Measurements from ENCODE around the gene GHSR. TPM values are rescaled to one million over a fixed set of nuclear protein-coding genes. Genes with fewer than 3 reads are reported as not detected.

Gene GHSR
- total and polyA plus RNA-seq, 4 donors = not detected

DNA sequence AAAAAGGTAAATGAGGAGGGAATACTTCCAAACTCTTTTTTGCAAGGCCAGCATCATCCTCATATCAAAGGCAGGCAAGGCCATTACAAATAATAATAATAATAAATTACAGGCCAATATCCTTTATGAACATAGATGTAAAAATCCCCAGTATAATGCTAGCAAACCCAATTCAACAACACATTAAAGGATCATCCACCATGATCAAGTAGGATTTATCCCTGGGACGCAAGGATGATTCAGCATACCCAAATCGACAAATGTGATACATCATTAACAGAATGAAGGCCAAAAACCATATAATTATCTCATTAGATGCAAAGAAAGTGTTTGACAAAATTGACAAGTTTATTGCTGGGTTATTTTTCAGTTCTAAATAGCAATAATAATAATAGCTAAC, 53.6 kb downstream of the GHSR start:
- H3K36me3 ChIP-seq (ENCODE audit: control insufficient read depth in 4 of 4, insufficient read depth in 3 of 4, low read depth in 1 of 4, low read length in 3 of 4) = peaks cover 7 to 14% (median 9%) of the 10 kb centered on the region in 4 donors
- TF ChIP-seq TAF1 (conservative IDR thresholded peaks at IDR 0.05) (no peak), RAD21 (IDR thresholded peaks at IDR 0.05) (no peak), FOXA2 (IDR thresholded peaks at IDR 0.05) (no peak), GABPA (IDR thresholded peaks at IDR 0.05 in 1 of 2, conservative IDR thresholded peaks at IDR 0.05 in 1 of 2) (no peak), REST (IDR thresholded peaks at IDR 0.05) (no peak), CTCF (IDR thresholded peaks at IDR 0.05; ENCODE audit: low read depth, low read length, missing input control) (no peak), YY1 (IDR thresholded peaks at IDR 0.05) (no peak), ATF3 (IDR thresholded peaks at IDR 0.05) (no peak), SP1 (IDR thresholded peaks at IDR 0.05) (no peak), RXRA (IDR thresholded peaks at IDR 0.05) (no peak), EGR1 (IDR thresholded peaks at IDR 0.05; ENCODE audit: low read depth in 2 of 2) (no peak), FOXA1 (IDR thresholded peaks at IDR 0.05) (no peak), JUND (IDR thresholded peaks at IDR 0.05) (no peak), NR2F2 (IDR thresholded peaks at IDR 0.05) (no peak), HNF4G (IDR thresholded peaks at IDR 0.05) (no peak), HNF4A (conservative IDR thresholded peaks at IDR 0.05) (no peak)
- TF ChIP-seq, protein P1, sequence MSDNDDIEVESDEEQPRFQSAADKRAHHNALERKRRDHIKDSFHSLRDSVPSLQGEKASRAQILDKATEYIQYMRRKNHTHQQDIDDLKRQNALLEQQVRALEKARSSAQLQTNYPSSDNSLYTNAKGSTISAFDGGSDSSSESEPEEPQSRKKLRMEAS (IDR thresholded peaks at IDR 0.05) = no peak
- TF ChIP-seq, protein P2, sequence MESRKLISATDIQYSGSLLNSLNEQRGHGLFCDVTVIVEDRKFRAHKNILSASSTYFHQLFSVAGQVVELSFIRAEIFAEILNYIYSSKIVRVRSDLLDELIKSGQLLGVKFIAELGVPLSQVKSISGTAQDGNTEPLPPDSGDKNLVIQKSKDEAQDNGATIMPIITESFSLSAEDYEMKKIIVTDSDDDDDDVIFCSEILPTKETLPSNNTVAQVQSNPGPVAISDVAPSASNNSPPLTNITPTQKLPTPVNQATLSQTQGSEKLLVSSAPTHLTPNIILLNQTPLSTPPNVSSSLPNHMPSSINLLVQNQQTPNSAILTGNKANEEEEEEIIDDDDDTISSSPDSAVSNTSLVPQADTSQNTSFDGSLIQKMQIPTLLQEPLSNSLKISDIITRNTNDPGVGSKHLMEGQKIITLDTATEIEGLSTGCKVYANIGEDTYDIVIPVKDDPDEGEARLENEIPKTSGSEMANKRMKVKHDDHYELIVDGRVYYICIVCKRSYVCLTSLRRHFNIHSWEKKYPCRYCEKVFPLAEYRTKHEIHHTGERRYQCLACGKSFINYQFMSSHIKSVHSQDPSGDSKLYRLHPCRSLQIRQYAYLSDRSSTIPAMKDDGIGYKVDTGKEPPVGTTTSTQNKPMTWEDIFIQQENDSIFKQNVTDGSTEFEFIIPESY (IDR thresholded peaks at IDR 0.05) = no peak
- H3K9me3 ChIP-seq (ENCODE audit: control insufficient read depth in 4 of 4, low read length in 3 of 4) = no peaks in the 10 kb centered on the region
- H3K9ac ChIP-seq (ENCODE audit: low read depth in 1 of 2, low read length in 2 of 2) = no peak overlapping the region
- DNase-seq (ENCODE audit: low spot score) = no peak
- no peaks in the 10 kb centered on the region for H3K27me3 ChIP-seq (ENCODE audit: control insufficient read depth in 4 of 4, insufficient read depth in 4 of 4, low read length in 3 of 4)
- no peaks in the 10 kb centered on the region for H3K4me1 ChIP-seq (ENCODE audit: control insufficient read depth in 4 of 4, insufficient read depth in 4 of 4, low read length in 3 of 4)
- H3K4me3 ChIP-seq (ENCODE audit: low read depth in 1 of 3, low read length in 3 of 3) = no peak overlapping the region
- H3K27ac ChIP-seq (ENCODE audit: low read depth in 1 of 2, low read length in 2 of 2) = no peak overlapping the region
- WGBS = 99% methylated on average over 2 of the region's 2 CpGs

Other genes with a start within 250 kb of the GHSR start
- 10 to 100 TPM; 55.4 to 67.1 TPM for gene TNFSF10, start 75.0 kb upstream of the GHSR start, total RNA-seq
- gene TNFSF10, start 75.0 kb upstream of the GHSR start, polyA plus RNA-seq = 10 to 100 TPM; 16.2 to 19.5 TPM